HG02870 (cell line): ENCODE data around the gene LRPAP1.

ENCODE experiments used
- ATAC-seq: cut with Tn5 transposase; IDR thresholded peaks from one replicate; pipeline ENCODE4 v1.9.1; 2021; ENCODE audit warnings: mild to moderate bottlenecking, moderate library complexity; ENCODE audit not compliant: unreplicated experiment

Gene LRPAP1

GRCh38 chr4:3475713-3476260 is 56.4 kb downstream of the LRPAP1 start:
- ATAC-seq: no peak

GRCh38 chr4:3475041-3475712 is 57.0 kb downstream of the LRPAP1 start:
- no peak for ATAC-seq

GRCh38 chr4:3473996-3474765 is 58.0 kb downstream of the LRPAP1 start:
- no peak for ATAC-seq

DNA sequence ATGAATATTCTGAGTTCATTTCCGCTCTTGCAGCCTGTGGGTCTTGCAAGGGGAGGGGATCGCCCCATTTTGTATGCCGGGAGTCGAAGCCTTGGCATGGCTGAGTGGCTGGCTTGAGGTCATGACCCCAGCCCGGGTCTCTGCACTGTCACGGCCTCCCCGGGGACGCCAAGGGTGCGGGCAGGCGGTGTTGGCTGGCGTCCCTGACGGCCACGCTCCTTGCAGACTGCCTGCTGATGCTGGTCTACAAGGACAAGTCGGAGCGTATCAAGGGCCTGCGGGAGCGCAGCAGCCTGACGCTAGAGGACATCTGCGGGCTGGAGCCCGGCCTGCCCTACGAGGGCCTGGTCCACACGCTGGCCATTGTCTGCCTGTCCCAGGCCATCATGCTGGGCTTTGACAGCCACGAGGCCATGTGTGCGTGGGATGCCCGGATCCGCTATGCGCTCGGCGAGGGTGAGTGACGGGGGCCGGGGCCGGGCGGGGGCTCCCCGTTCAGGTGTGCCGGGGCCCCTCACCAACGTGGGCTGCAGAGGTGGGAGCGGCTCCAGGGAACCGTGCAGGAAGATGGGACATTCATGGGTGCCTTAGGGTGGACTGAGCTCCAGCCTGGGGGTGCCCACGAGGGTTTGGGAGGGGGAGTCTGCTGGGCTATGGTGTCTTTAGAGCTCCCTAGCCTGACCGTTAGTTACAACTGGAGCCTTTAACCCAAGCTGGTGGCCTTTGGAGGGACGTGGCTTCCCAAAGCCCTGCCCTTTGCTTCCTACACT is 58.9 kb downstream of the LRPAP1 start:
- ATAC-seq: no peak

- ATAC-seq: no peak
These were observed 59.6 kb downstream of the LRPAP1 start for GRCh38 chr4:3472411-3473141.

- no peak for ATAC-seq
These were observed 60.3 kb downstream of the LRPAP1 start for GRCh38 chr4:3471886-3472285.

DNA sequence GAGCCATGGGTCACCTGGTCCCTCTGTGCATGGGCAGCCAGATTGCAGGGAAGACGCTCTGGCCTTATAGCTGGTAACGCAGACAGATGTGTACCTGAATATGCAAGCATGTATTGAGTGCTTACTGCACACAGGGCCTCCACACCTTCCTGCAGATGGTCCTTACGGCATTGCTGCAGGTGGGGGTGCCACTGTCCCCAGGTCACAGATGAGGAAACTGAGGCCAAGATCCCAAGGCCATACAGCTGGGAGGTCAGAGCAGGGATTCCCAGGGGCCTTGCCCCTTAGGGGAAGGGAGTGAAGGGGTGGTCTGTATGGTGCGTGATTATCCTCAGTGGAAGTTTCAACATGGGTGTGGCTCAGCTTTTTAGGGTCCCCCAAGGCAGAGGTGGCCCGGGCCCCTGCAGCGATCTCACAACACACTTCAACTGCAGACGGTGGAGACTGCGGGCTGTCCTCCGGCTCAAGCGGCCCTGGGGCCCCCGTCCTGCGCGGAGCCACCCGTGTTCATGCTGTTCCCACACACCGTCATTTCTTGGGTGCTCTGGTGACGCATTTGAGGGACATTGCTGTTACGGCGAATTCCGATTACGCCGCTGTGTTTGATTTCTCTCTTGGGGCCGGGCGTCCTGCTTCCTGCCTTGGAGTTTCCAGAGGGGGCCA is 61.0 kb downstream of the LRPAP1 start:
- ATAC-seq: no peak

- no peak for ATAC-seq
These were observed 61.8 kb downstream of the LRPAP1 start for GRCh38 chr4:3470244-3471097.

DNA sequence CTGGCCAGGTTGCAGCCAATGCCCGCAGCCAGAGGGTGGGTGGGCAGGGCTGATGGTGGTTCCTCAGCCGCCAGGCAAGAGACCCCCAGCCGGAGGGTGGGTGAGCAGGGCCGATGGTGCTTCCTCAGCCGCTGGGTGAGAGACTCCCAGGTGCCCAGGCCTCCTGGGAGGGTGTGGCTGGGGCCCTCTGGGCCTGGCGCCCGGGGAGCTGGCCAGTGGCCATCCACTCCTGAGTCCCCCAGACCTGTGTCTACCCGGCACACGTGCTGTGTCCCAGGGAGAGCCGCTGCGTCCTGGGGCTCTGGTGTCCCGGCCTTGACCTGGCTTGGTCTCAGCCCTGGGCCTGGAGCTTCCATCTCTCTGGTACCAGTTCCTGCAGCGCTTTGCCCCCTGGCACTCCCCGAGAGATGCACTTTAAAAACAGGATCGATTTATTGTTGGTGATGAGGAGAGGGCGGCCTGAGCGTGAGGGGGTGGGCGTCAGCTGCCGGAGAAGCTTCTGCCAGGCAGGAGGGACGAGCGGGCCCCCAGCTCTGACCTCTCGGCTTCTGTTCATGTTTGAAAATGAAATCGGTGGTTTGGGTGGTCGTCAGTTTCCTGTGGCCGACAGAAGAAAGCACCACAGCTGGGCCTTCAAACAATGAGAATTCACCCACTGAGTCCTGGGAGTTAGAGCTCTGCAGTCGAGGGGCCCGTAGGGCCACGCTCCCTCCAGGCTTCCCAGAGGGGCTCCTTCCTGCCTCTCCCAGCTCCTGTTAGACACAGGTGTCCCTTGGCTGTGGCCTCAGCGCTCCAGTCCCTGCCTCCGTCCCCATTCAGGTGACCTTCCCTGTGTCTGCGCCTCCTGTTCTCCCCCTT is 62.6 kb downstream of the LRPAP1 start:
- no peak for ATAC-seq

DNA sequence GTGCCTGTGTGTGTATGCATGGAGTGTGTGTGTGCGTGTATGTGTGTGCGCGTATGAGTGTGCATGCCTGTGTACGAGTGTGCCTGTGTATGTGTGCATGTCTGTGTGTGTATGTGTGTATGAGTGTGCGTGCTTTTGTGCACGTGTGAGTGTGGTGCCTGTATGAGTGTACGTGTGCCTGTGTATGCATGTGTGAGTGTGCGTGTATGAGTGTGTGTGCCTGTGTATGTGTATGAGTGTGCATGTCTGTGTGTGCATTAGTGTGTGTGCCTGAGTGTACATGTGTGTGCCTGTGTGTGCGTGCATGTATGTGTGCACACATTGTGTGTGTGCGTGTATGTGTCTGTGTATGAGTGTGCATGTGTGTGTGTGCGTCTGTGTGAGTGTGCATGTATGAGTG is 63.4 kb downstream of the LRPAP1 start:
- ATAC-seq: no peak

DNA sequence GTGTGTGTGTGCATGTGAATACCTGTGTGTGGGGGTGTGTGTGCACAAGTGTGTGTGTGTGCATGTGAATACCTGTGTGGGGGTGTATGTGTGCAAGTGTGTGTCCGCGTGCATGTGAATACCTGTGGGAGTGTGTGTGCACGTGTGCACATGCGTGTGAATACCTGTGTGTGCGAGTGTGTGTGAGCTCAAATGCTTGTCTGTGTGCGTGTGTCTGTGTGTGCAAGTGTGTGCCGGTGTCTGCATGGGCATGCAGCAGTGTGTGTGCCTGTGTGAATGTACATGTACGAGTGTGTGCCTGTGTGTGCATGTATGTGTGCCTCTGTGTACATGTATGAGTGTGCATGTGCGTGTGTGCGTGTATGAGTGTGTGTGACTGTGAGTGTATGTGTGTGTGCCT is 64.1 kb downstream of the LRPAP1 start:
- no peak for ATAC-seq

- no peak for ATAC-seq
These were observed 64.6 kb downstream of the LRPAP1 start for GRCh38 chr4:3467601-3468031.

GRCh38 chr4:3466691-3467600 is 65.3 kb downstream of the LRPAP1 start:
- ATAC-seq: no peak

- no peak for ATAC-seq
These were observed 66.2 kb downstream of the LRPAP1 start for GRCh38 chr4:3465698-3466671.

GRCh38 chr4:3464911-3465697 is 67.1 kb downstream of the LRPAP1 start:
- ATAC-seq: no peak
